GM12801 (cell line): ENCODE results near the gene EXO1.

Experiments
- CTCF ChIP-seq: IDR thresholded peaks from one replicate; pipeline ENCODE4 v1.5.1; 2011; ENCODE audit warnings: control low read depth; ENCODE audit not compliant: insufficient read length; ENCODE audit errors: extremely low read depth

EXO1 gene

GRCh38 chr1:241837901-241838300 lies 10.1 kb upstream of the EXO1 start:
- no peak for TF ChIP-seq CTCF

DNA sequence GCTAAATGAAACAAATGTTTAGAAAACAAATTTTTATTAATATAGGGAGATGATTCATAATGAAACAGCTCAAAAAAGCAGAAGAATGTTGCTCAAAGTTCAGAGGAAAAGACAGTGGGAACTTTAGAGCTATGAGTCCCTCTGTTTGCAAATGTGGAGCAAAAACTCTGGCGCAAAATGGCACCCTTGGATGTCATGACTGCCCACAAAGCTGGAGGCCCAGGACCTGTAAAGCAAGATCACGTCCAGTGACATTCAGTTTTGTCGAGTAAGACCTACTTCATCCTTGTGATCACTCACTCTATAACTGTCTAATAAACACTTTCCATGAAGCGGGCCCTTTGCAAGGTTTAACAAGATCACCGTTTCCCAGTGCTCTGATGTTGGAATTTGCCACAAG lies 9.1 kb upstream of the EXO1 start:
- TF ChIP-seq CTCF = no peak

DNA sequence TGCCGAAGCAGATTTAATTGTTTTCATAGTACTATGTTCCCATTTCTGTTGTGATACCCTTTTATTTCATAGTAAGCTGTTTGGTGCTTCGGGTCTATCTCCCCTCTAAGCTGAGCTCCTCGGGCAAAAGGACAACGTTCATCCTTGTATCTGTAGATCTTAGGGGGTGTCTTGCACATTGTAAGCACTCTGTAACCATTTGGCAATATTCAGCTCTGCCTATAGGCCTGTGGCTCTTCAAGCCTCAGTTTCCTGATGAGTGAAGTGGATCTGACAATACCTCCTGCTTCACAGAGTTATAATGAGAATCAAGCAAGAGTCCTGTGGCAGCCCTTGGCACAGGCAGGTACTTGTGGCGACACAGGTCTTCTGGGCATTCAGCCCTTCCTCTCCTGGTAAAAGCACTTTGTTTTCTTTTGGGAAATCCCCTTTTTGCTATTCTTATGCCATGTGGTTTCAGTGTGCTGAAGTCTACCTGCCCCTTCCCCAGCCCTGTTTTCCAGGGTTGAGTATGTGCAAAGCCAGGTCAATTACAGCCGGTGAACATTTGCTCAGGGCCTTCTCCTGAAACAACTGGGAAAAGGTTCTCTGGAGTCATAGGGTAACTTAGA lies 8.5 kb upstream of the EXO1 start:
- TF ChIP-seq CTCF = no peak

- TF ChIP-seq CTCF = no peak
Observed at GRCh38 chr1:241840164-241840563, 7.8 kb upstream of the EXO1 start.

- TF ChIP-seq CTCF = no peak
Observed at GRCh38 chr1:241841691-241842090, 6.3 kb upstream of the EXO1 start.

DNA sequence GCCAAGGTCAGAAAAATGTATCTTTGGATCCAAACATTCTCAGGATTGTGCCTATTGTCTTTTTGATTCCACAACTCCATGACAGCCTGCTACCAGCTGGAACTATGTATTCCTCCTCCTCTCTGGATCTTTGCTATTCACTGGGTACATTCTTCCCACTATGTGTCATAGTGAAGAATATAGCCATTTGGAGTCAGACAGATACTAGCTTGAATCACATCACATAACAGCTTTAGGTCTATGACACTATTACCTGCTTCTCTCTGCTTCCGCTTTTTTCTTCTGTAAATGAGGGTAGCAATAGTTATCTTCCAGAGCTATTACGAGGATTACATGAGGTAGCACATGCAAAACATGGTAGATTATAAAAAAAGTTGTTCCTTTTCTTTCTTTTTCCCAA lies 5.4 kb upstream of the EXO1 start:
- no peak for TF ChIP-seq CTCF

- TF ChIP-seq CTCF = no peak
Observed at GRCh38 chr1:241844593-241844992, 3.4 kb upstream of the EXO1 start.
